ENCODE data around the gene ZNF746.

ZNF746 gene

DNA sequence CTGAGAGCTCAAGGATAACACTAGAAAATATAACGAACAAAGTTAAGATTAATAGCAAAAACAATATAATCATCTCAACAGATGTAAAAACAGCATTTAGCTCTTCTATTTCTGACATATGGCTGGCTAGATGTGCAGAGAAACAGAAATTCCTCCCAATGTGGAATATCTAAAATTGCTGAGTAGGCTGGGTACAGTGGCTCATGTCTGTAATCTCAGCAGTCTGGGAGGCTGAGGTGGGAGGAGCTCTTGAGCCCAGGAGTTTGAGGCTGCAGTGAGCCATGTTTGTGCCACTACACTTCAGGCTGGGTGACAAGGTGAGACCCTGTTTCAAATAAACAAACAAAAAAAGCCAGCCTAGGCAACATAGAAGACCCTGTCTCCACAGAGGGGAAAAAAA, 18.0 kb downstream of the ZNF746 start:
- Histone ChIP-seq H3K9ac (ENCODE audit: low read depth, low read length, poor library complexity, severe bottlenecking) (no peak overlapping the region), H3K9me2 (replicated peaks; ENCODE audit: low read depth, low read length) (no peaks in the 10 kb centered on the region), H3K27me3 (ENCODE audit: insufficient read depth, low read length, poor library complexity, severe bottlenecking) (no peaks in the 10 kb centered on the region), H3K36me3 (ENCODE audit: insufficient read depth, low read length) (peaks cover 51% of the 10 kb centered on the region; the same call in 1 of the 2 replicates), H3K4me3 (ENCODE audit: low read length, poor library complexity, severe bottlenecking) (no peak overlapping the region), H4K20me1 (ENCODE audit: insufficient read depth, low read length, poor library complexity, severe bottlenecking) (no peaks in the 10 kb centered on the region), H3K9me3 (ENCODE audit: insufficient read depth, low read depth, low read length) (peaks cover 6% of the 10 kb centered on the region), H3K4me2 (ENCODE audit: low read depth, low read length, poor library complexity, severe bottlenecking) (no peak overlapping the region), H3K79me2 (ENCODE audit: insufficient read depth, low read length) (no peaks in the 10 kb centered on the region), H2AFZ (ENCODE audit: low read length) (no peak overlapping the region), H3K4me1 (ENCODE audit: insufficient read depth, low read length, poor library complexity, severe bottlenecking) (no peaks in the 10 kb centered on the region), H3F3A (ENCODE audit: low read depth) (no peaks in the 10 kb centered on the region)
- TF ChIP-seq EZH2phosphoT487 (IDR thresholded peaks at IDR 0.05; ENCODE audit: borderline replicate concordance): no peak
- TF ChIP-seq, protein P1, sequence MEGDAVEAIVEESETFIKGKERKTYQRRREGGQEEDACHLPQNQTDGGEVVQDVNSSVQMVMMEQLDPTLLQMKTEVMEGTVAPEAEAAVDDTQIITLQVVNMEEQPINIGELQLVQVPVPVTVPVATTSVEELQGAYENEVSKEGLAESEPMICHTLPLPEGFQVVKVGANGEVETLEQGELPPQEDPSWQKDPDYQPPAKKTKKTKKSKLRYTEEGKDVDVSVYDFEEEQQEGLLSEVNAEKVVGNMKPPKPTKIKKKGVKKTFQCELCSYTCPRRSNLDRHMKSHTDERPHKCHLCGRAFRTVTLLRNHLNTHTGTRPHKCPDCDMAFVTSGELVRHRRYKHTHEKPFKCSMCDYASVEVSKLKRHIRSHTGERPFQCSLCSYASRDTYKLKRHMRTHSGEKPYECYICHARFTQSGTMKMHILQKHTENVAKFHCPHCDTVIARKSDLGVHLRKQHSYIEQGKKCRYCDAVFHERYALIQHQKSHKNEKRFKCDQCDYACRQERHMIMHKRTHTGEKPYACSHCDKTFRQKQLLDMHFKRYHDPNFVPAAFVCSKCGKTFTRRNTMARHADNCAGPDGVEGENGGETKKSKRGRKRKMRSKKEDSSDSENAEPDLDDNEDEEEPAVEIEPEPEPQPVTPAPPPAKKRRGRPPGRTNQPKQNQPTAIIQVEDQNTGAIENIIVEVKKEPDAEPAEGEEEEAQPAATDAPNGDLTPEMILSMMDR (conservative IDR thresholded peaks at IDR 0.05; ENCODE audit: low read length): no peak

DNA sequence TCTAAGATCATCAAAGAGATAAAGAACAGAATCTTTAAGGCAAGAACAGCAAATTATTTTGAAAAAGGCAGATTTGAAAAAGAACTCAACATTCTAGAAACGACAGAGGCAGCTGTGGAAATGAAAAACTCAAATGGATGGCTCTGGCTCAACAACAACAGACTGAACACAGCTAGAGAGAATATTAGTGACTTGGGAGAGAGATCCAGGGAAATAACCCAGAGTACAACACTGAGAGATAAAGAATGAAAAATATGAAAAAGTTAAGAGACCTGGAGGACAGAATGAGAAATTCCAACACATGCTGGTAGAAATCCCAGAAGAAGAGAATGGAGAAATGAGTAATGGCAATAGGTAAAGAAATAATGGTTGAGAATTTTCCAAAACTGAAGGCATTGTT, 18.9 kb downstream of the ZNF746 start:
- Histone ChIP-seq H3K9ac (ENCODE audit: low read depth, low read length, poor library complexity, severe bottlenecking) (no peak overlapping the region), H3K4me1 (ENCODE audit: insufficient read depth, low read length, poor library complexity, severe bottlenecking) (no peaks in the 10 kb centered on the region), H2AFZ (ENCODE audit: low read length) (no peak overlapping the region), H3K9me2 (replicated peaks; ENCODE audit: low read depth, low read length) (no peaks in the 10 kb centered on the region), H3K4me2 (ENCODE audit: low read depth, low read length, poor library complexity, severe bottlenecking) (no peak overlapping the region), H3K36me3 (ENCODE audit: insufficient read depth, low read length) (peaks cover 59% of the 10 kb centered on the region; the same call in 1 of the 2 replicates), H3K9me3 (ENCODE audit: insufficient read depth, low read depth, low read length) (peaks cover 6% of the 10 kb centered on the region), H3K27me3 (ENCODE audit: insufficient read depth, low read length, poor library complexity, severe bottlenecking) (no peaks in the 10 kb centered on the region), H3F3A (ENCODE audit: low read depth) (no peaks in the 10 kb centered on the region), H3K4me3 (ENCODE audit: low read length, poor library complexity, severe bottlenecking) (no peak overlapping the region), H3K79me2 (ENCODE audit: insufficient read depth, low read length) (no peaks in the 10 kb centered on the region), H4K20me1 (ENCODE audit: insufficient read depth, low read length, poor library complexity, severe bottlenecking) (no peaks in the 10 kb centered on the region)
- TF ChIP-seq EZH2phosphoT487 (IDR thresholded peaks at IDR 0.05; ENCODE audit: borderline replicate concordance): no peak
- TF ChIP-seq, protein P1 (conservative IDR thresholded peaks at IDR 0.05; ENCODE audit: low read length): no peak

DNA sequence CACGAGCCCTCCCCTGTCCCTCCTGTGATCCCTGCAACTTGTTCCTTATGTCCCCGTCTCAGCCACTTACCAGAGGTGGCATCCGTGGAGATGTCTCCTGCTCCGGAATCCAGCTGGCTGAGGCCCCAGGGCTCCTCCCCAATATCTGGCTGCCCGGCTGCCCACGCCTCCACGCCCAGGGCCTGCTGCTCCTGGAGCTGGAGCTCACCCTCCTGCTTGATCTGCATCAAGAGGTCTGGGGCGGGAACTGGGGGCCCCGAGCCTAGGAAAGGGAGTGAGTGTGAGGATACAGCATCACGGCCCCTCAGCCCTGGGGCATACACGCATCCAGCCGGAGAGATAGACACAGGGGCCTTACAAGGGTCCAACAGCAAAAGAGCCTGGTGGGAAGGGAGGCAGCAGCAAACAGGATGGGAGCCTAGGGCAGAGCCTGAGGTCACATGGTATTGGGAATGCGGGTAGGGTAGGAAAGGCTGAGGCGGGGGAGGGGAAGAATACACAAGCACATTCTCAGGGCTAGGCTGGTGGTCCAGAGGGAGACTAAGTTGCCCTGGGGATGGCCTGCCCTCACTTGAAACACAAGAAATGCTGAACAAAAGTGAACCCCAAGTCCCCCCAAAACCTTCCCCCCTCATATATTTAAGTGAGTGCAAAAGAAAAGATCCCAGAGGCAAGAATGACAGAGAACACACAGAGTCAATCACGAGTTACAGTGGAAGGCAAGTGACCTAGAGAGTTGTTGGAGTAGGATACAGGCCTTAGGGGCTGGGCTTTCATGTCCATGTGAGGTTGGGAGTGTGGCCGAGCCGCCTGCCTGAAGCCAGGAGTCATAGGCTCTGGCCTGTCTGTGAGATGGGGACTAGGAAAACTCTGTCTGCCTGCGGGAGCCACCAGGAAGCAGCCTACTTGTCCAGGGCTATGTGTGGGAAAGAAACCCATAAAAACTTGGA, 19.8 kb downstream of the ZNF746 start:
- Histone ChIP-seq H2AFZ (ENCODE audit: low read length) (no peak overlapping the region), H3F3A (ENCODE audit: low read depth) (no peaks in the 10 kb centered on the region), H3K9ac (ENCODE audit: low read depth, low read length, poor library complexity, severe bottlenecking) (no peak overlapping the region), H4K20me1 (ENCODE audit: insufficient read depth, low read length, poor library complexity, severe bottlenecking) (no peaks in the 10 kb centered on the region), H3K27me3 (ENCODE audit: insufficient read depth, low read length, poor library complexity, severe bottlenecking) (no peaks in the 10 kb centered on the region), H3K36me3 (ENCODE audit: insufficient read depth, low read length) (peaks cover 69% of the 10 kb centered on the region; the same call in 1 of the 2 replicates), H3K4me3 (ENCODE audit: low read length, poor library complexity, severe bottlenecking) (no peak overlapping the region), H3K4me1 (ENCODE audit: insufficient read depth, low read length, poor library complexity, severe bottlenecking) (no peaks in the 10 kb centered on the region), H3K4me2 (ENCODE audit: low read depth, low read length, poor library complexity, severe bottlenecking) (no peak overlapping the region), H3K79me2 (ENCODE audit: insufficient read depth, low read length) (no peaks in the 10 kb centered on the region), H3K9me3 (ENCODE audit: insufficient read depth, low read depth, low read length) (peaks cover 6% of the 10 kb centered on the region), H3K9me2 (replicated peaks; ENCODE audit: low read depth, low read length) (no peaks in the 10 kb centered on the region)
- TF ChIP-seq EZH2phosphoT487 (IDR thresholded peaks at IDR 0.05; ENCODE audit: borderline replicate concordance): no peak
- TF ChIP-seq, protein P1 (conservative IDR thresholded peaks at IDR 0.05; ENCODE audit: low read length): no peak

Measured in Loucy (cell line).